ENCODE data around the gene CPEB2.

CPEB2 gene

GRCh38 chr4:15007201-15007600 is 4.9 kb downstream of the CPEB2 start:
- Histone ChIP-seq H3K9me2 (replicated peaks; ENCODE audit: insufficient read depth, low read length) (no peaks in the 10 kb centered on the region), H3K79me2 (ENCODE audit: insufficient read depth, low read length) (peaks cover 34% of the 10 kb centered on the region), H3K27ac (ENCODE audit: low read depth, low read length) (no peak overlapping the region), H3K4me3 (ENCODE audit: insufficient read depth, low read length, poor library complexity, severe bottlenecking) (no peak overlapping the region), H3K9ac (ENCODE audit: low read length) (no peak overlapping the region), H3K27me3 (ENCODE audit: low read length) (no peaks in the 10 kb centered on the region), H2AFZ (ENCODE audit: low read depth, low read length, severe bottlenecking) (no peak overlapping the region), H3K9me3 (ENCODE audit: insufficient read depth, low read length) (no peaks in the 10 kb centered on the region), H3F3A (ENCODE audit: insufficient read depth) (peaks cover 13% of the 10 kb centered on the region), H3K36me3 (ENCODE audit: low read length) (peaks cover 7% of the 10 kb centered on the region; the same call in 1 of the 2 replicates), H4K20me1 (ENCODE audit: low read depth, low read length) (0 out of 2 replicates have a peak, but pooled peaks cover 3% of the 10 kb centered on the region), H3K4me2 (ENCODE audit: low read depth, low read length, poor library complexity, severe bottlenecking) (peak overlapping the region; percentile 82)
- TF ChIP-seq EZH2phosphoT487 (conservative IDR thresholded peaks at IDR 0.05; ENCODE audit: low read length) = no peak
- no peak for TF ChIP-seq CTCF (IDR thresholded peaks at IDR 0.05; ENCODE audit: insufficient read depth, low read length, poor library complexity, severe bottlenecking)

- no peak for TF ChIP-seq EZH2phosphoT487 (conservative IDR thresholded peaks at IDR 0.05; ENCODE audit: low read length)
- no peak for TF ChIP-seq CTCF (IDR thresholded peaks at IDR 0.05; ENCODE audit: insufficient read depth, low read length, poor library complexity, severe bottlenecking)
- H3K79me2 ChIP-seq (ENCODE audit: insufficient read depth, low read length) = peaks cover 28% of the 10 kb centered on the region
Observed at GRCh38 chr4:15010038-15010585, 7.8 kb downstream of the CPEB2 start.

GRCh38 chr4:15011166-15011565 is 8.9 kb downstream of the CPEB2 start:
- Histone ChIP-seq H3K27me3 (ENCODE audit: low read length) (no peaks in the 10 kb centered on the region), H4K20me1 (ENCODE audit: low read depth, low read length) (0 out of 2 replicates have a peak, but pooled peaks cover 3% of the 10 kb centered on the region), H3K79me2 (ENCODE audit: insufficient read depth, low read length) (peaks cover 17% of the 10 kb centered on the region; the same call in 1 of the 2 replicates), H3K4me2 (ENCODE audit: low read depth, low read length, poor library complexity, severe bottlenecking) (no peak overlapping the region), H3K9me2 (replicated peaks; ENCODE audit: insufficient read depth, low read length) (no peaks in the 10 kb centered on the region), H3K36me3 (ENCODE audit: low read length) (peaks cover 20% of the 10 kb centered on the region), H3K9ac (ENCODE audit: low read length) (no peak overlapping the region), H3F3A (ENCODE audit: insufficient read depth) (peaks cover 2% of the 10 kb centered on the region; the same call in 1 of the 2 replicates), H3K27ac (ENCODE audit: low read depth, low read length) (no peak overlapping the region), H3K9me3 (ENCODE audit: insufficient read depth, low read length) (no peaks in the 10 kb centered on the region), H2AFZ (ENCODE audit: low read depth, low read length, severe bottlenecking) (no peak overlapping the region), H3K4me3 (ENCODE audit: insufficient read depth, low read length, poor library complexity, severe bottlenecking) (no peak overlapping the region)
- TF ChIP-seq CTCF (IDR thresholded peaks at IDR 0.05; ENCODE audit: insufficient read depth, low read length, poor library complexity, severe bottlenecking) (no peak), EZH2phosphoT487 (conservative IDR thresholded peaks at IDR 0.05; ENCODE audit: low read length) (no peak)

More at GRCh38 chr4:15010038-15010585, 7.8 kb downstream of the CPEB2 start:
- H3K27me3 ChIP-seq (ENCODE audit: low read length) = no peaks in the 10 kb centered on the region
- H3K9ac ChIP-seq (ENCODE audit: low read length) = no peak overlapping the region
- H3K27ac ChIP-seq (ENCODE audit: low read depth, low read length) = no peak overlapping the region
- H3K36me3 ChIP-seq (ENCODE audit: low read length) = peaks cover 20% of the 10 kb centered on the region
- peaks cover 7% of the 10 kb centered on the region; the same call in 1 of the 2 replicates for H3F3A ChIP-seq (ENCODE audit: insufficient read depth)
- no peaks in the 10 kb centered on the region for H3K9me2 ChIP-seq (replicated peaks; ENCODE audit: insufficient read depth, low read length)
- H3K4me2 ChIP-seq (ENCODE audit: low read depth, low read length, poor library complexity, severe bottlenecking) = no peak overlapping the region
- no peak overlapping the region for H3K4me3 ChIP-seq (ENCODE audit: insufficient read depth, low read length, poor library complexity, severe bottlenecking)
- 0 out of 2 replicates have a peak, but pooled peaks cover 3% of the 10 kb centered on the region for H4K20me1 ChIP-seq (ENCODE audit: low read depth, low read length)
- no peak overlapping the region for H2AFZ ChIP-seq (ENCODE audit: low read depth, low read length, severe bottlenecking)
- no peaks in the 10 kb centered on the region for H3K9me3 ChIP-seq (ENCODE audit: insufficient read depth, low read length)

Data from SU-DHL-6 (cell line).